SU-DHL-6 (cell line): ENCODE data around the gene ACOX1.

Experiments used
- H2AFZ ChIP-seq: fragments of 200-600 bp; sonication (generic); 2 replicates; pipeline ENCODE4 v1.6.1; 2014; ENCODE audit warnings: low read depth, mild to moderate bottlenecking, moderate library complexity, mixed read lengths, antibody characterized with exemption, low read length; ENCODE audit not compliant: severe bottlenecking
- H3F3A ChIP-seq: fragments of 200-600 bp; shearing (Covaris generic); 2 replicates; pipeline ENCODE4 v1.6.0; 2016; ENCODE audit warnings: antibody characterized with exemption, mild to moderate bottlenecking; ENCODE audit not compliant: insufficient read depth
- H3K27ac ChIP-seq: fragments of 200-600 bp; sonication (generic); 2 replicates; pipeline ENCODE4 v1.5.1; 2016; ENCODE audit warnings: low read depth, mild to moderate bottlenecking, low read length, moderate library complexity, mixed read lengths
- H3K27me3 ChIP-seq: fragments of 200-600 bp; sonication (generic), shearing (Covaris generic); 2 replicates; pipeline ENCODE4 v1.6.0; 2014; ENCODE audit warnings: mild to moderate bottlenecking, low read length
- H3K36me3 ChIP-seq: fragments of 200-600 bp; sonication (generic); 2 replicates; pipeline ENCODE4 v1.6.1; 2014; ENCODE audit warnings: mild to moderate bottlenecking, low read length, mixed read lengths
- H3K4me2 ChIP-seq: fragments of 300-600, 200-600 bp; shearing (Covaris generic), sonication (generic); 2 replicates; pipeline ENCODE4 v1.6.0; 2014; ENCODE audit warnings: low read length, low read depth, mild to moderate bottlenecking; ENCODE audit not compliant: poor library complexity, severe bottlenecking
- H3K4me3 ChIP-seq: fragments of 200-600 bp; sonication (generic); 2 replicates; pipeline ENCODE4 v1.5.1; 2014; ENCODE audit warnings: antibody characterized with exemption, low read length, mild to moderate bottlenecking, mixed read lengths; ENCODE audit not compliant: insufficient read depth, poor library complexity, severe bottlenecking
- H3K79me2 ChIP-seq: fragments of 200-600 bp; sonication (generic); 2 replicates; pipeline ENCODE4 v1.6.1; 2014; ENCODE audit warnings: mild to moderate bottlenecking, low read length, moderate library complexity; ENCODE audit not compliant: insufficient read depth
- H3K9ac ChIP-seq: fragments of 200-600 bp; sonication (generic); 2 replicates; pipeline ENCODE4 v1.7.0; 2014; ENCODE audit warnings: mild to moderate bottlenecking, low read length
- H3K9me2 ChIP-seq: fragments of 200-600 bp; sonication (generic); replicated peaks from 2 replicates; pipeline ENCODE4 v1.6.1; 2014; ENCODE audit warnings: low read length; ENCODE audit not compliant: insufficient read depth
- H3K9me3 ChIP-seq: fragments of 200-600 bp; sonication (generic); 2 replicates; pipeline ENCODE4 v1.6.1; 2014; ENCODE audit warnings: low read length, mixed read lengths; ENCODE audit not compliant: insufficient read depth
- H4K20me1 ChIP-seq: fragments of 200-600 bp; sonication (generic); 2 replicates; pipeline ENCODE4 v1.6.1; 2014; ENCODE audit warnings: low read depth, mild to moderate bottlenecking, antibody characterized with exemption, low read length, moderate library complexity, mixed read lengths
- CTCF ChIP-seq: fragments of 200-600 bp; sonication (generic); IDR thresholded peaks from one replicate; pipeline ENCODE4 v1.5.1; 2017; ENCODE audit warnings: antibody characterized with exemption, mild to moderate bottlenecking, low read length, moderate library complexity; ENCODE audit not compliant: insufficient read depth, poor library complexity, severe bottlenecking
- EZH2phosphoT487 ChIP-seq: fragments of 200-600 bp; sonication (generic), shearing (Covaris generic); conservative IDR thresholded peaks from 2 replicates; pipeline ENCODE4 v1.6.1; 2018; ENCODE audit warnings: mild to moderate bottlenecking, antibody characterized with exemption, low read length, moderate library complexity, mixed read lengths

ACOX1 gene

GRCh38 chr17:75965468-75965867 lies 13.5 kb downstream of the ACOX1 start:
- H3K4me2 ChIP-seq = no peak overlapping the region
- TF ChIP-seq EZH2phosphoT487 (no peak), CTCF (no peak)

GRCh38 chr17:75959839-75960511 lies 19.0 kb downstream of the ACOX1 start:
- Histone ChIP-seq H4K20me1 (no peaks in the 10 kb centered on the region), H3K79me2 (no peaks in the 10 kb centered on the region), H3K9me2 (no peaks in the 10 kb centered on the region), H3K9me3 (no peaks in the 10 kb centered on the region), H3F3A (0 out of 2 replicates have a peak, but pooled peaks cover 5% of the 10 kb centered on the region), H3K27me3 (no peaks in the 10 kb centered on the region), H2AFZ (no peak overlapping the region), H3K27ac (no peak overlapping the region), H3K4me3 (no peak overlapping the region), H3K9ac (no peak overlapping the region), H3K36me3 (0 out of 2 replicates have a peak, but pooled peaks cover 6% of the 10 kb centered on the region), H3K4me2 (no peak overlapping the region)
- no peak for TF ChIP-seq EZH2phosphoT487
- no peak for TF ChIP-seq CTCF

More at GRCh38 chr17:75965468-75965867, 13.5 kb downstream of the ACOX1 start:
- H3K4me3 ChIP-seq = no peak overlapping the region
- no peaks in the 10 kb centered on the region for H3K9me2 ChIP-seq
- no peaks in the 10 kb centered on the region for H3K27me3 ChIP-seq
- H2AFZ ChIP-seq = no peak overlapping the region
- no peak overlapping the region for H3K9ac ChIP-seq
- no peaks in the 10 kb centered on the region for H3K36me3 ChIP-seq
- no peaks in the 10 kb centered on the region for H4K20me1 ChIP-seq
- peaks cover 3% of the 10 kb centered on the region; the same call in 1 of the 2 replicates for H3F3A ChIP-seq
- H3K9me3 ChIP-seq = no peaks in the 10 kb centered on the region
- no peak overlapping the region for H3K27ac ChIP-seq
- no peaks in the 10 kb centered on the region for H3K79me2 ChIP-seq

GRCh38 chr17:75959051-75959838 lies 19.7 kb downstream of the ACOX1 start:
- H3K27ac ChIP-seq = no peak overlapping the region
- H3K4me3 ChIP-seq = no peak overlapping the region
- H2AFZ ChIP-seq = no peak overlapping the region
- no peaks in the 10 kb centered on the region for H3K9me3 ChIP-seq
- no peak overlapping the region for H3K9ac ChIP-seq
- no peaks in the 10 kb centered on the region for H3K9me2 ChIP-seq
- no peaks in the 10 kb centered on the region for H3K79me2 ChIP-seq
- H3F3A ChIP-seq = 0 out of 2 replicates have a peak, but pooled peaks cover 5% of the 10 kb centered on the region
- H4K20me1 ChIP-seq = no peaks in the 10 kb centered on the region
- no peak for TF ChIP-seq CTCF
- no peak for TF ChIP-seq EZH2phosphoT487
- no peaks in the 10 kb centered on the region for H3K27me3 ChIP-seq
- H3K4me2 ChIP-seq = no peak overlapping the region
- H3K36me3 ChIP-seq = 0 out of 2 replicates have a peak, but pooled peaks cover 6% of the 10 kb centered on the region
